ENCODE measurements around the gene NLRP12.
"Not testable (repeated sequence)": the region's sequence is repeated elsewhere in the genome, so short reads cannot be mapped to it uniquely, and the experiment has no call there.

The NLRP12 gene

DNA sequence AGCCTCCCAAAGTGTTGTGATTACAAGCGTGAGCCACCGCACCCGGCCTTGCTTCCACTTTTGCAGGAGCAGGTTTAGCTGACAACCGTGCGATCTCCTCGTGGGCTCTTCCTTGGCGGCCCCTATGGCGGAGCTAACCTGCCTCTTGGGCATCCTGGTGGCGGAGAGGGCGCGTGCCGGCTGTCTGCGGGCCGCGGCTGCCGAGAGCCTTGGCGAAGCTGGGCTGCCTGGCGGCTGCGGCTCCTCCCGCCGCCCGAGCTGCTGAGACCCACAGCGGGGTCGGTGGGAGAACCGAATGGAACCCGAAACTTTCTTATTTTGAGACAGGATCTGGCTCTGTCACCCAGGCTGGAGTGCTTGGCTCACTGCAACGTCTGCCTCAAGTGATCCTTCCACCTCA, 55.7 kb downstream of the NLRP12 start:
- no peaks in the 10 kb centered on the region for H3K36me3 ChIP-seq (ENCODE audit: control insufficient read depth in 2 of 2, insufficient read depth in 1 of 2, low read length in 2 of 2)
- no peak overlapping the region for H3K4me3 ChIP-seq (ENCODE audit: low read depth, low read length)
- no peak overlapping the region for H3K27ac ChIP-seq (ENCODE audit: extremely low read depth, low read depth, low read length)
- ChIA-PET CTCF (interaction anchor here (0.6 to 1.4 kb wide), 4 partner anchors 22 to 622 kb away, joined by 3 to 5 read pairs (median 4); no protein-coding TSS in a partner anchor), POLR2A (no interaction called here)
- no peak for TF ChIP-seq ZNF266 (tag by site-specific recombination; IDR thresholded peaks at IDR 0.05; ENCODE audit: low read depth)
- TF ChIP-seq ZSCAN30 (tag by site-specific recombination; IDR thresholded peaks at IDR 0.05), result no peak
- H3K9me3 ChIP-seq (ENCODE audit: control insufficient read depth, insufficient read depth, low read depth, low read length), result no peaks in the 10 kb centered on the region
- no peaks in the 10 kb centered on the region for H3K4me1 ChIP-seq (ENCODE audit: control insufficient read depth, insufficient read depth, low read length)

DNA sequence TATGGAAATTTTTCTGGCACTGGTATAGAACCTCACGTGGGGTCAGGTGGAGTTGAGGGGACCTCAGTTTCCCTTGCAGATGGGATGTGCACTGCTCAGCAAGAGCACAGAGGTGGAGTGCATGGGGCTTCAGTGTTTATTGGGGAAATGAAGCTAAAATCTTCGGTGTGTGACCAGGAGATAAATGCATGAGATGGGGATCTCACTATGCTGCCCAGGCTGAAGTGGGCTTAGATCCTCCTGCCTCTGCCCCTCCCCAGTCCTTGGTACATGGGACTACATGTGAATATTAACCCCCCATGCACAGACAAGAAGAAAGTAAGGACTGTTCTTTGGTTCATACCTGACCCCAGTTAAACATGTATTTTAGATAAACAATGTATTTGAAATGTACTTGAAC, 65.1 kb downstream of the NLRP12 start:
- H3K36me3 ChIP-seq (ENCODE audit: control insufficient read depth in 2 of 2, insufficient read depth in 1 of 2, low read length in 2 of 2); H3K4me1 ChIP-seq (ENCODE audit: control insufficient read depth, insufficient read depth, low read length); H3K27ac ChIP-seq (ENCODE audit: extremely low read depth, low read depth, low read length); H3K9me3 ChIP-seq (ENCODE audit: control insufficient read depth, insufficient read depth, low read depth, low read length); H3K4me3 ChIP-seq (ENCODE audit: low read depth, low read length): not testable (repeated sequence)
- ChIA-PET CTCF (interaction anchor here (1.0 kb wide), 1 partner anchor 51 kb away, joined by 3 read pairs; no protein-coding TSS in a partner anchor), POLR2A (interaction anchor here (0.5 kb wide), 1 partner anchor 150 kb away, joined by 3 read pairs; no protein-coding TSS in a partner anchor)
